ENCODE data around the gene NT5C. TPM values are rescaled to one million over a fixed set of nuclear protein-coding genes. Genes with fewer than 3 reads are reported as not detected.

Gene NT5C
- 57.4 TPM for polyA plus RNA-seq (2013)

GRCh38 chr17:75131278-75132017 is at the start of gene NT5C:
Gene NT5C (minus strand): TSS chr17:75131742. CDS start chr17:75131707, 35 bp downstream.
- Histone ChIP-seq H3K4me1 (ENCODE audit: control extremely low read depth in 1 of 4, control insufficient read depth in 4 of 4, insufficient read depth in 4 of 4, low read length in 3 of 4) (peaks cover 0 to 23% (median 17%) of the 10 kb centered on the region in 4 experiments), H3K4me3 (ENCODE audit: control insufficient read depth in 1 of 7, extremely low read depth in 1 of 7, insufficient read depth in 4 of 7, low read depth in 2 of 7, low read length in 6 of 7) (peak within 1 kb of the TSS; percentile 64 to 88 (median 83)), H3K36me3 (ENCODE audit: control insufficient read depth in 4 of 4, insufficient read depth in 4 of 4, low read length in 3 of 4) (peaks cover 0 to 34% (median 26%) of the 10 kb centered on the region in 4 experiments), H3K9me3 (ENCODE audit: control extremely low read depth in 1 of 5, control insufficient read depth in 4 of 5, insufficient read depth in 2 of 5, low read depth in 1 of 5, low read length in 4 of 5) (no peaks in the 10 kb centered on the region), H3K27ac (ENCODE audit: insufficient read depth in 1 of 2, low read depth in 1 of 2, low read length in 2 of 2, poor library complexity in 1 of 2, severe bottlenecking in 2 of 2) (peak within 1 kb of the TSS; percentile 50 to 86), H3K27me3 (replicated peaks in 2 of 5; ENCODE audit: control insufficient read depth in 4 of 5, insufficient read depth in 5 of 5, low read length in 4 of 5) (no peaks in the 10 kb centered on the region)
- WGBS (ENCODE audit: insufficient coverage) = 0% methylated on average over 74 of the region's 82 CpGs
- ChIA-PET POLR2A (interaction anchor here (1.3 to 2.1 kb wide), 4 partner anchors 14 to 23 kb away, joined by 3 to 11 read pairs (median 5); partner anchors contain the start of gene JPT1), CTCF (interaction anchor here (0.7 to 6.0 kb wide), 22 partner anchors 10 to 171 kb away, joined by 3 to 168 read pairs (median 4); partner anchors contain the start of genes ARMC7, MRPL58 and SLC16A5)
- peak; percentile 66 to 83 (median 71) for DNase-seq

GRCh38 chr17:75181110-75181509 is 49.6 kb upstream of the NT5C start:
- Histone ChIP-seq H3K9me3 (ENCODE audit: control extremely low read depth in 1 of 5, control insufficient read depth in 4 of 5, insufficient read depth in 2 of 5, low read depth in 1 of 5, low read length in 4 of 5) (no peaks in the 10 kb centered on the region), H3K27ac (ENCODE audit: insufficient read depth in 1 of 2, low read depth in 1 of 2, low read length in 2 of 2, poor library complexity in 1 of 2, severe bottlenecking in 2 of 2) (peak overlapping the region; percentile 94 to 96), H3K27me3 (replicated peaks in 2 of 5; ENCODE audit: control insufficient read depth in 4 of 5, insufficient read depth in 5 of 5, low read length in 4 of 5) (no peaks in the 10 kb centered on the region), H3K36me3 (ENCODE audit: control insufficient read depth in 4 of 4, insufficient read depth in 4 of 4, low read length in 3 of 4) (peaks cover 2 to 26% (median 18%) of the 10 kb centered on the region in 4 experiments), H3K4me1 (ENCODE audit: control extremely low read depth in 1 of 4, control insufficient read depth in 4 of 4, insufficient read depth in 4 of 4, low read length in 3 of 4) (peaks cover 10 to 25% (median 18%) of the 10 kb centered on the region in 4 experiments), H3K4me3 (ENCODE audit: control insufficient read depth in 1 of 7, extremely low read depth in 1 of 7, insufficient read depth in 4 of 7, low read depth in 2 of 7, low read length in 6 of 7) (peak overlapping the region in 6 of 7 experiments; percentile 86 to 97 (median 94))
- 3% methylated on average over 5 of the region's 8 CpGs for WGBS (ENCODE audit: insufficient coverage)
- POLR2A ChIA-PET = interaction anchor here (0.9 to 1.1 kb wide), 3 partner anchors 11 to 169 kb away, joined by 3 read pairs; partner anchors contain the start of gene MRPL58
- DNase-seq = no peak
- CTCF ChIA-PET = interaction anchor here (0.7 to 1.4 kb wide), 4 partner anchors 9 to 67 kb away, joined by 3 to 5 read pairs (median 4); no protein-coding TSS in a partner anchor

- Histone ChIP-seq H3K27me3 (replicated peaks in 2 of 5; ENCODE audit: control insufficient read depth in 4 of 5, insufficient read depth in 5 of 5, low read length in 4 of 5) (no peaks in the 10 kb centered on the region), H3K4me1 (ENCODE audit: control extremely low read depth in 1 of 4, control insufficient read depth in 4 of 4, insufficient read depth in 4 of 4, low read length in 3 of 4) (peaks cover 10 to 19% (median 14%) of the 10 kb centered on the region in 4 experiments), H3K9me3 (ENCODE audit: control extremely low read depth in 1 of 5, control insufficient read depth in 4 of 5, insufficient read depth in 2 of 5, low read depth in 1 of 5, low read length in 4 of 5) (no peaks in the 10 kb centered on the region), H3K27ac (ENCODE audit: insufficient read depth in 1 of 2, low read depth in 1 of 2, low read length in 2 of 2, poor library complexity in 1 of 2, severe bottlenecking in 2 of 2) (no peak overlapping the region), H3K4me3 (ENCODE audit: control insufficient read depth in 1 of 7, extremely low read depth in 1 of 7, insufficient read depth in 4 of 7, low read depth in 2 of 7, low read length in 6 of 7) (no peak overlapping the region), H3K36me3 (ENCODE audit: control insufficient read depth in 4 of 4, insufficient read depth in 4 of 4, low read length in 3 of 4) (peaks cover 11 to 49% (median 38%) of the 10 kb centered on the region in 4 experiments)
- ChIA-PET POLR2A (no interaction called here), CTCF (interaction anchor here (0.9 to 13.2 kb wide), 4 partner anchors 22 to 119 kb away, joined by 3 to 156 read pairs (median 4); no protein-coding TSS in a partner anchor)
- no peak for DNase-seq
- 100% methylated on average over 2 of the region's 6 CpGs for WGBS (ENCODE audit: insufficient coverage)
Observed at GRCh38 chr17:75178453-75178852, 46.9 kb upstream of the NT5C start.

- H3K36me3 ChIP-seq (ENCODE audit: control insufficient read depth in 4 of 4, insufficient read depth in 4 of 4, low read length in 3 of 4) = peaks cover 11 to 60% (median 43%) of the 10 kb centered on the region in 4 experiments
- no peak overlapping the region for H3K27ac ChIP-seq (ENCODE audit: insufficient read depth in 1 of 2, low read depth in 1 of 2, low read length in 2 of 2, poor library complexity in 1 of 2, severe bottlenecking in 2 of 2)
- DNase-seq = no peak
- WGBS (ENCODE audit: insufficient coverage) = 90% methylated on average over 4 of the region's 5 CpGs
- ChIA-PET CTCF (interaction anchor here (0.7 to 13.2 kb wide), 4 partner anchors 12 to 62 kb away, joined by 3 to 156 read pairs (median 8); no protein-coding TSS in a partner anchor), POLR2A (no interaction called here)
- H3K4me1 ChIP-seq (ENCODE audit: control extremely low read depth in 1 of 4, control insufficient read depth in 4 of 4, insufficient read depth in 4 of 4, low read length in 3 of 4) = peaks cover 8 to 16% (median 13%) of the 10 kb centered on the region in 4 experiments
- no peaks in the 10 kb centered on the region for H3K27me3 ChIP-seq (replicated peaks in 2 of 5; ENCODE audit: control insufficient read depth in 4 of 5, insufficient read depth in 5 of 5, low read length in 4 of 5)
- no peak overlapping the region for H3K4me3 ChIP-seq (ENCODE audit: control insufficient read depth in 1 of 7, extremely low read depth in 1 of 7, insufficient read depth in 4 of 7, low read depth in 2 of 7, low read length in 6 of 7)
- no peaks in the 10 kb centered on the region for H3K9me3 ChIP-seq (ENCODE audit: control extremely low read depth in 1 of 5, control insufficient read depth in 4 of 5, insufficient read depth in 2 of 5, low read depth in 1 of 5, low read length in 4 of 5)
Observed at GRCh38 chr17:75176625-75177024, 45.1 kb upstream of the NT5C start.

GRCh38 chr17:75174996-75175395 is 43.5 kb upstream of the NT5C start:
- Histone ChIP-seq H3K27ac (ENCODE audit: insufficient read depth in 1 of 2, low read depth in 1 of 2, low read length in 2 of 2, poor library complexity in 1 of 2, severe bottlenecking in 2 of 2) (no peak overlapping the region), H3K27me3 (replicated peaks in 2 of 5; ENCODE audit: control insufficient read depth in 4 of 5, insufficient read depth in 5 of 5, low read length in 4 of 5) (no peaks in the 10 kb centered on the region), H3K4me3 (ENCODE audit: control insufficient read depth in 1 of 7, extremely low read depth in 1 of 7, insufficient read depth in 4 of 7, low read depth in 2 of 7, low read length in 6 of 7) (no peak overlapping the region), H3K4me1 (ENCODE audit: control extremely low read depth in 1 of 4, control insufficient read depth in 4 of 4, insufficient read depth in 4 of 4, low read length in 3 of 4) (peaks cover 0 to 3% (median under 1%) of the 10 kb centered on the region in 4 experiments), H3K9me3 (ENCODE audit: control extremely low read depth in 1 of 5, control insufficient read depth in 4 of 5, insufficient read depth in 2 of 5, low read depth in 1 of 5, low read length in 4 of 5) (no peaks in the 10 kb centered on the region), H3K36me3 (ENCODE audit: control insufficient read depth in 4 of 4, insufficient read depth in 4 of 4, low read length in 3 of 4) (peaks cover 14 to 65% (median 42%) of the 10 kb centered on the region in 4 experiments)
- 95% methylated on average over 7 of the region's 11 CpGs for WGBS (ENCODE audit: insufficient coverage)
- POLR2A ChIA-PET = interaction anchor here (1.1 kb wide), 1 partner anchor 9 kb away, joined by 3 read pairs; no protein-coding TSS in a partner anchor
- no peak for DNase-seq
- CTCF ChIA-PET = interaction anchor here (1.3 to 13.2 kb wide), 3 partner anchors 22 to 60 kb away, joined by 6 to 156 read pairs (median 7); no protein-coding TSS in a partner anchor

- Histone ChIP-seq H3K4me3 (ENCODE audit: control insufficient read depth in 1 of 7, extremely low read depth in 1 of 7, insufficient read depth in 4 of 7, low read depth in 2 of 7, low read length in 6 of 7) (no peak overlapping the region), H3K27me3 (replicated peaks in 2 of 5; ENCODE audit: control insufficient read depth in 4 of 5, insufficient read depth in 5 of 5, low read length in 4 of 5) (no peaks in the 10 kb centered on the region), H3K4me1 (ENCODE audit: control extremely low read depth in 1 of 4, control insufficient read depth in 4 of 4, insufficient read depth in 4 of 4, low read length in 3 of 4) (peaks cover 0 to 2% (median 0%) of the 10 kb centered on the region in 4 experiments), H3K36me3 (ENCODE audit: control insufficient read depth in 4 of 4, insufficient read depth in 4 of 4, low read length in 3 of 4) (peaks cover 14 to 56% (median 39%) of the 10 kb centered on the region in 4 experiments), H3K27ac (ENCODE audit: insufficient read depth in 1 of 2, low read depth in 1 of 2, low read length in 2 of 2, poor library complexity in 1 of 2, severe bottlenecking in 2 of 2) (peak overlapping the region in 1 of 2 experiments; percentile 37), H3K9me3 (ENCODE audit: control extremely low read depth in 1 of 5, control insufficient read depth in 4 of 5, insufficient read depth in 2 of 5, low read depth in 1 of 5, low read length in 4 of 5) (no peaks in the 10 kb centered on the region)
- no peak for DNase-seq
- ChIA-PET POLR2A (interaction anchor here (0.7 kb wide), 1 partner anchor 27 kb away, joined by 4 read pairs; no protein-coding TSS in a partner anchor), CTCF (interaction anchor here (0.7 to 13.2 kb wide), 9 partner anchors 11 to 212 kb away, joined by 3 to 156 read pairs (median 5); partner anchors contain the start of genes ARMC7, JPT1 and NT5C)
- 100% methylated on average over 3 of the region's 4 CpGs for WGBS (ENCODE audit: insufficient coverage)
Observed at GRCh38 chr17:75173526-75173925, 42.0 kb upstream of the NT5C start.
